Uterus (tissue), 2 donors: ENCODE data around the gene TMEM178A.

Source experiments
- POLR2A ChIP-seq, 2 donors: fragments of 450-650 bp; IDR thresholded peaks; one replicate each; pipeline ENCODE4 v1.6.1; 2016; ENCODE audit warnings: antibody characterized with exemption in 2 of 2, mild to moderate bottlenecking in 1 of 2, moderate library complexity in 1 of 2
- TF ChIP-seq, protein P1 (sequence below), 4 experiments: fragments of 200-600 bp in 2 of 4; fragments of 450-650 bp in 2 of 4; sonication (generic) in 2 of 4; IDR thresholded peaks; one replicate each; pipeline ENCODE4 v1.5.1; 2016 to 2019; ENCODE audit warnings: antibody characterized with exemption in 4 of 4, mild to moderate bottlenecking in 2 of 4, moderate library complexity in 1 of 4

- TF ChIP-seq, protein P1, sequence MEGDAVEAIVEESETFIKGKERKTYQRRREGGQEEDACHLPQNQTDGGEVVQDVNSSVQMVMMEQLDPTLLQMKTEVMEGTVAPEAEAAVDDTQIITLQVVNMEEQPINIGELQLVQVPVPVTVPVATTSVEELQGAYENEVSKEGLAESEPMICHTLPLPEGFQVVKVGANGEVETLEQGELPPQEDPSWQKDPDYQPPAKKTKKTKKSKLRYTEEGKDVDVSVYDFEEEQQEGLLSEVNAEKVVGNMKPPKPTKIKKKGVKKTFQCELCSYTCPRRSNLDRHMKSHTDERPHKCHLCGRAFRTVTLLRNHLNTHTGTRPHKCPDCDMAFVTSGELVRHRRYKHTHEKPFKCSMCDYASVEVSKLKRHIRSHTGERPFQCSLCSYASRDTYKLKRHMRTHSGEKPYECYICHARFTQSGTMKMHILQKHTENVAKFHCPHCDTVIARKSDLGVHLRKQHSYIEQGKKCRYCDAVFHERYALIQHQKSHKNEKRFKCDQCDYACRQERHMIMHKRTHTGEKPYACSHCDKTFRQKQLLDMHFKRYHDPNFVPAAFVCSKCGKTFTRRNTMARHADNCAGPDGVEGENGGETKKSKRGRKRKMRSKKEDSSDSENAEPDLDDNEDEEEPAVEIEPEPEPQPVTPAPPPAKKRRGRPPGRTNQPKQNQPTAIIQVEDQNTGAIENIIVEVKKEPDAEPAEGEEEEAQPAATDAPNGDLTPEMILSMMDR (IDR thresholded peaks at IDR 0.05): no peak
- no peak for TF ChIP-seq POLR2A (IDR thresholded peaks at IDR 0.05)
These were observed 22.5 kb downstream of the TMEM178A start for GRCh38 chr2:39688181-39688580.
